ENCODE data around the gene TAT.
"Not testable (repeated sequence)": the region's sequence is repeated elsewhere in the genome, so short reads cannot be mapped to it uniquely, and the experiment has no call there.

The TAT gene

DNA sequence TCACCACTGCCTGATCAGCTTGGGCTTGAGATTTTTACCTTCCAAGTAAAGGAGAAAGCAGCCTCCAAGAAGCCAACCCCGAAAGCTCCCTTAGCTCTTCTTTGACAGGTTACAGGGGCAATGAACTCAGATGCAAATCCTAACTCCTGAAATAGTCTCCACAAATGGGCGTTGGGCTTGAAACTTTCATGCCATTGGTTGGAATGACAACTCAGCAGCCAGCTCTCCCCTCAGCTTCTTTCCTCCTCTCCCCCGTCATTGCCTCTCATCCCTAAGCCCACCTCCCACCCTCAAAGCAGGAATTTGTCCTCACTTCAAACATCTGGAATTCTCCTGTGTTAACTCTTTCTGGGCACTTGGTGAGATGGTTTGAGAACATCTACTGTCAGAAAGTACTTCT is at the start of gene TAT:
Gene TAT, minus strand, starts transcription at position 122 of the 400 bp plus-strand sequence. CDS start 677 bp downstream, outside the sequence.
- no peak for DNase-seq

DNA sequence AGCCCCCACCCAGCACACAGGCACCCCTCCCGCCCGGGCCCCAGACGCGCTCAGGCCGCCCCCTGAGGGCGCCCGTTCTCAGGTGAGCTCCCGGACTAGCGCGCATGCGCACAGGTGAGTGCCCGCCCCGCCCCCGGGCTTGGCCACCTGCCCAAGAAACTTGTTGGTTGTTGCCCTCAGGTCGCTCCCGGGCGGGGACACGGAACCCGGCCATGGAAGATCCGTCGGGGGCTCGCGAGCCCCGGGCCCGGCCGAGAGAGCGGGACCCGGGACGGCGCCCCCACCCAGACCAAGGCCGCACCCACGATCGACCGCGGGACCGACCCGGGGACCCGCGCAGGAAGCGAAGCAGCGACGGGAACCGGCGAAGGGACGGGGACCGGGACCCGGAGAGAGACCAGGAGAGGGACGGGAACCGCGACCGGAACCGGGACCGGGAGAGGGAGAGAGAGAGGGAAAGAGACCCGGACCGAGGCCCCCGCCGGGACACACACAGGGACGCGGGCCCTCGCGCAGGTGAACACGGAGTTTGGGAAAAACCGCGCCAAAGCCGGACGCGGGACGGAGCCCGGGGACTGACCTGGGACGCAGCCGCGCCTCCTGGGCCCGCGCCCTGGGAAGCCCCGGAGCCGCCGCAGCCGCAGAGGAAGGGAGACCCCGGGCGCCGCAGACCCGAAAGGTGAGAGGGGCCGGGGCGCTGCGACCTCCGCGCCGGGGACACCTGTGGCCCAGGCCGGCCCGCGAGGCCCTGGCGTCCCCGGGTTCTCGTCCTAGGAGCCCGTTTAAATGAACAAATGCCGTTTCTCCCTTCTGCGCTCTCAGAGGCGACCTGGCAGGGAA is 49.3 kb upstream of the TAT start, which contains the start of gene MARVELD3:
Gene MARVELD3, plus strand, starts transcription at position 167 of the 840 bp plus-strand sequence. Its CDS starts 46 bp downstream, at position 213.
- no peak for DNase-seq

DNA sequence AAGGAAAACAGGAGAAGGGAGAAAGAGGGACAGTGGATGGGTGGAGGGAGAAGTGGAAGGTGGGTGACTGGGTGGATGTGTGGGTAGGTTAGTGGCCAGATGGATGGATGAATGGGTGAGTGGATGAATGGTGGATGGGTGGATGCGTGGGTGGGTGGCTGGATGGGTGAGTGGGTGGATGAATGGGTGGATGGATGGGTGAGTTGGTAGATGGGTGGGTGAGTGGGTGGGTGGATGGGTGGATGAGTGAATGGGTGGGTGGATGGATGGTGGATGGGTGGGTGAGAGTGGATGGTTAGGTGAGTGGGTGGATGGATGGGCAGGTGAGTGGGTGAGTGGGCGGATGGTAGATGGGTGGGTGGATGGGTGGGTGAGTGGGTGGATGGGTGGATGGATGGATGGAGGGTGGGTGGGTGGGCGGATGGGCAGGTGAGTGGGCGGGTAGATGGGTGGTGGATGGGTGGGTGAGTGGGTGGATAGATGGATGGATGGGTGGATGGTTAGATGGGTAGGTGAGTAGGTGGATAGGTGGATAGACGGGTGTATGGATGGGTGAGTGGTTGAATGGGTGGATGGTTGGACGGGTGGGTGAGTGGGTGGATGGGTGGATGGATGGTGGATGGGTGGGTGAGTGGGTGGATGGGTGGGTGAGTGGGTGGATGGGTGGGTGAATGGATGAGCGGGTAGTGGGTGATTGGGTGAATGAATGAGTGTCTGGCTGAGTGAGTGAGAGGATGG is 48.4 kb upstream of the TAT start:
- DNase-seq: no peak

DNA sequence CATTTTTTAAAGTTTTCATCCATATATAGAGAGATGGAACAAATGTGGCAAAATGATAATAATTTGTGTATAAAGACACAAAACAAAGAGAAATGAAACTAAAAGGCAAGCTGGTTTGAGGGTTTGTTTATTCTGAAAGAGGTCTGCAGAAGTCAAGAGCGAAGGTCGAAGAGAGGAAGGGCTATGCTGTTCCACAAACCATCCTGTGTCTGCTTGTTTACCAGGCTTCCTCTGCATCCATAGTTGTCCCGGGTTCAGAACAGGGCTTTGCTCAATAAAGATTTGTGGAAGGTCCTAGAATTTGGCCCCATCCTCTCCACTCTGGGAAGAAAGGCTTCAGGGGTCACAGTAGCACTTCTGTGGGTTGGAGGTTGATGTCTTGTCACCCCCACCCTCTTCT is 46.7 kb upstream of the TAT start:
- no peak for DNase-seq

DNA sequence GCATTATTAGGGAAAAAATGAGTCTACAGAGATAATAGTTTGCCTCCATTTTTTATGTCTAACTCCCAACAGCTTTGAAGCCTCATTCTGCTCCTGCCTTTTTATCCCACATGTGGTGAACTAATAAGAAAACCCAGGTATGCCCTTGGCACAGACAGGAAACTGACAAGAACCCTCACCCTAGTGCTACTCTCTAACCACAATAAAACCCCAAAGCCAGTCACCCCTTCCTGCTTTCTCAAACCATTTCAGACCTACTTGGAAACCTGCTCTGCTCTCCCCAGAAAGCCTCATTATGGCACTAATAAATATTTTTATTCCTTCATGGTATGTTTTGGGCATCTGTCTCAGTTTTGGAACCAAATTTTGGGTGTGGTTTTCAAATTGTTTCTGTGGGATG is 45.2 kb upstream of the TAT start:
- DNase-seq: no peak

DNA sequence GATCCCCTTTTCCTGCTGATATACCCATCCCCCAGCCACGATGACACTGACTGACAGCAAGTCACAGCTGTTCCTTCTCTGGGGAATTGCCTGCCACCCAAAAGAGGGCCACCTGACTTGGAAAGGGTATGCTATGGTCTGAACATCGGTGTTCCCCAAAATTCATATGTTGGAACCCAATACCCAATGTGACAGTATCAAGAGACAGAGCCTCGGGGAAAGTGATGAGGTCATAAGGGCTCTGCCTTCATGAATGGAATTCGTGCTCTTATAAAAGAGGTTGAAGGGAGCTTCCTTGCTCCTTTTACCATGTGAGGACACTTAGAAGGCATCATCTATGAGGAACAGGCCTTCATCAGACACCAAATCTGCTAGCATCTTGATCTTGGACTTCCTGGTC is 41.5 kb upstream of the TAT start:
- no peak for DNase-seq

DNA sequence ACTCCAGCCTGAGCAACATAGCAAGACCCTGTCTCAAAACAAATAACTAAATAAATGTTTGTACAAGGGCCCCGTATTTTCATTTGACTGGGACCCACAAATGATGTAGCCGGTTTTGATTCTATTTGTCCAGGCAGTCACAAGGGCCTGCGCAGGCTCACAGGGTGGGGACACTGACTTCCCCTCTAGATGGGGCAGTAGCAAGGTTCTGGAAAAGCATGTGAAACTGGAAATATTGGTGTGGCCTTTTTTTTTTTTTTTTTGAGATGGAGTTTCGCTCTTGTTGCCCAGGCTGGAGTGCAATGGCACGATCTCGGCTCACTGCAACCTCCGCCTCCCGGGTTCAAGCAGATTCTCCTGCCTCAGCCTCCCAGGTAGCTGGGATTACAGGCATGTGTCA is 38.1 kb upstream of the TAT start:
- DNase-seq: not testable (repeated sequence)

DNA sequence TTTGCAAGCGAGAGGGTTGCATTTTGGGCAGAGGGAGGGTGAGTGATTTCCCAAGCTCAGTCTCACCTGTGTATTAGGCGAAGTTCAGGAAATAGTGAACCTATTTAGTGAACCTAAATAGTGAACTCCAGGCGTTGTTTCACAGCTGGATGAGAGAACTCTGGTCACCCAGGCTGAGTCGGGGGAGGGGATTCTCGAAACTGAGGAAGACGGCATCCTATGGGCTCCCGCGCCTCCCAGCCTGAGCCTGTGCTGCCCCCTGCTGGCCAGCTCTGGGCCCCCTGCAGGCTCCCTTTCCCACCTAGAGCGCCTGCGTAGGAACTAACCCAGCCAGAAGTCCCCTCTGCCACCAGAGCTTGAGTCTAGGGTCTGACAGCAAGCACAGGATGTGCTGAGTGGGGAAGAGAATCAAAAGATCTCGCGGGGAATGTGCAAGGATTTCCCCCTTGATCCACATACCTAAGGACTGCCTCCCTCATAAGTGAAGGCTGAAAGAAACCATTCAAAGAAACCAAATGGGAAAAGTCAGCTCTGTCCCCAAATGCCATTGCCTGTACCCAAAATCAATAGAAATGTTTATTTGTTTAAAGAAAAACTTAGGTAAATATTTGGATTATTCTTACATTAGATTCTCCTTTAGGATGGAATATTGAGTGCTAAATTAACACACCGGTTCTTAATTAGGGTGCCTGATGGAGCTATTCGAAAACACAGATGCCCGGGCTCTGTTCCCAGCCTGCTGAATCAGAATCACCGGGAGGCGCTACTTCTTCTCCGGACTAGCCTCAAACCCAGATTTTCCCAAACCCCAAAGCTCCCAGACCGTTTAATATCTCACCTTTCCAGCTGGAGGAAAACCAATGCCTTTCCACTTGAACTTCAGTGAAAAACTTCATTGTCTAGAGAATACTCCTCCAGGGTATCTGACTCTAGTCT is 34.3 kb upstream of the TAT start:
- DNase-seq: peak; percentile 54

DNA sequence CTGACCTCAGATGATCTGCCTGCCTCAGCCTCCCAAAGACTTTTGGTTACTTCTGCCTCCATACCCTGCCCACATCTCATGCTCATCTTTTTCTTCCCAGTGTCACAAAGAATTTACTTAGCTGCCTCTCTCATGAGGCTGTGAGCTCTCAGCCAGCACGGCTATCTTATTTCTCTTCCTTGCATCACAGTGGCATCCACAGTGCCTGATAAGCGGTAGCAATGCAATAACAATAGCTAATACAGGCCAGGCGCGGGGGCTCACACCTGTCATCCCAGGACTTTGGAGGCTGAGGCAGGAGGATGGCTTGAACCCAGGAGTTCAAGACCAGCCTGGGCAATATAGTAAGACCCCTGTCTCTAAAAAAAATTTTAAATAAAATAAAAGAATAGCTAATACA is 33.6 kb upstream of the TAT start:
- DNase-seq: no peak

DNA sequence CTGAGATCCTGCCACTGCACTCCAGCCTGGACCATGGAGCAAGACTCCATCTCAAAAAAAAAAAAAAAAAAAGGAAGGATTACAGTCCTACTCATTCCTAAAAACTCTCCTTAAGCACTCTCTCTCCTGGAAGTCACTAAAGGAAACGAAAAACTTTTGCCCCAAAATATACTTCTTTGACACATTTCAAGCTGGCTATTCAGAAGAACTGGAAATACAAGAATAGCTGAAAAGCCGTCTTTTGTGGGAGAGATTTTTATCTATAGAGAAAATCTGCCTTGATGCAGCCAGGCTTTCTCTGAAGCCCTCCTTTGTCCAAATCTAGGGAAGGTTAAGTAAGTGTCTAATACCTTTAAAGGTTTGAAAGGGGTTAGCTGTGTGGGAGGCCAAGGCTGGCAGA is 32.2 kb upstream of the TAT start:
- no peak for DNase-seq

DNA sequence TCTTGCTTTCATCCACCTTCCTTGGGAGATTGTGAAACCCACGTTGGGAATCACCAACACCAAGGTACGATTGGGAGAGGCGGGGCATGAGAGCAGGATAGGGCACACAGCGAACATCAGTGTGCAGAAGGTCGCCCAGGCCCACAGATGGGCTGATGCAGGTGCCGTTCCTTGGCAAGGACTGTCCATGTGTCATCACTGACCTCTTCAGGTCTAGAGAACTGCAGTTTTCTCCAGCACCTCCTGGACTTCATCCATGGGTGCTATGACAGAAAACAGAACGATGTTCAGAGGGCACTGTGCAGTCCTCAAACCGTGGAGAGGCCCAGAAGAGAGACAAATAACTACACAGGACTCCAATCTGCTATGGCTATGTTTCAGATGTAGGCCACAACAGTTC is 23.9 kb upstream of the TAT start:
- DNase-seq: no peak

DNA sequence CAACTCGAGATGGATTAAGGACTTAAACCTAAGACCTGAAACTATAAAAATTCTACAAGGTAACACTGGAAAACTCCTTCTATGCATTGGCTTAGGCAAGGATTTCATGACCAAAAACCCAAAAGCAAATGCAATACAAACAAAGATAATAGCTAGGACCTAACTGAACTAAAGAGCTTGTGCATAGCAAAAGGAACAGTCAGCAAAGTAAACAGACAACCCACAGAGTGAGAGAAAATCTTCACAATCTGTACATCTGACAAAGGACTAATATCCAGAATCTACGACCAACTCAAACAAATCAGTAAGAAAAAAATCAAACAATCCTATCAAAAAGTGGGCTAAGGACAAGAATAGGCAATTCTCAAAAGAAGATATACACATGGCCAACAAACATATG is 21.5 kb upstream of the TAT start:
- DNase-seq: not testable (repeated sequence)

DNA sequence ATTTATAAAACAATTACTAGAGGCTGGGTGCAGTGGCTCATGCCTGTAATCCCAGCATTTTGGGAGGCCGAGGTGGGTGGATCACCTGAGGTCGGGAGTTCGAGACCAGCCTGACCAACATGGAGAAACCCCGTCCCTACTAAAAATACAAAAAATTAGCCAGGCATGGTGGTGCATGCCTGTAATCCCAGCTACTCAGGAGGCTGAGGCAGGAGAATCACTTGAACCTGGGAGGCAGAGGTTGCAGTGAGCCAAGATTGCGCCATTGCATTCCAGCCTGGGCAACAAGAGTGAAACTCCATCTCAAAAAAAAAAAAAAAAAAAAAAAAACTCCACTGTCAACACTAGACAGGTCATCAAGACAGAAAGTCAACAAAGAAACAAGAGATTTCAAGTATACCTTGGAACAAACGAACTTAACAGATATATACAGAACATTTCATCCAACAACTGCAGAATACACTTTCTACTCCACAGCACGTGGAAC is 18.5 kb upstream of the TAT start:
- DNase-seq: not testable (repeated sequence)

DNA sequence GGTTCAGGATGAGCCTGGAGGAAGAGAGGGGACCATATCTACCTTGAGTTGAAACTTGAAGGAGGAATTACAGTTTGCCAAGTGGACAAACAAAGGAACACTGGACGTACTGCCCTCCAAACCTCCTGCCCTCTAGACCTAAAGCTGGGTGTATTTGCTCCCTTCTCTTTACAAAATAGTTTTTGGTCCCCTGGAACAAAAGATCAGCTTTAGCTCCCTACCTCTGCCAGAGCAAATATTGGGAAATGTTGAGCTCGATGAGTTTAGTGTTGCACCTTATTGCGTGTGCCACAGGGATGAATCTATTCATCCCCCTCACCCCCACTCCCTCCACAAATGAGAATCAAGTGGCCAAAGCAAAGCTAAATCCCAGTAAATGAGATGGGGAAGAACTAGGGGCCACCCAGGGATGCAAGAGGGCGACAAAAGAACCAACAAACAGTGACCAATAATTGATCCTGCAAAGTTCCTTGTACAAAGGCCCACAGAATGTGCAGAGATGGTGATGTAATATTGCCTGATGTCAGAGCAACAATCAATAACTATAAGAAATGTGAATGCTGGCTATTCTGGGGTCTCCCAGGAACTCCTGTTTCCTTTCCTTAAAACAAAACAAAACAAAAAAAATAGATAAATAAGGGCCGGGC is 17.2 kb upstream of the TAT start:
- DNase-seq: no peak

DNA sequence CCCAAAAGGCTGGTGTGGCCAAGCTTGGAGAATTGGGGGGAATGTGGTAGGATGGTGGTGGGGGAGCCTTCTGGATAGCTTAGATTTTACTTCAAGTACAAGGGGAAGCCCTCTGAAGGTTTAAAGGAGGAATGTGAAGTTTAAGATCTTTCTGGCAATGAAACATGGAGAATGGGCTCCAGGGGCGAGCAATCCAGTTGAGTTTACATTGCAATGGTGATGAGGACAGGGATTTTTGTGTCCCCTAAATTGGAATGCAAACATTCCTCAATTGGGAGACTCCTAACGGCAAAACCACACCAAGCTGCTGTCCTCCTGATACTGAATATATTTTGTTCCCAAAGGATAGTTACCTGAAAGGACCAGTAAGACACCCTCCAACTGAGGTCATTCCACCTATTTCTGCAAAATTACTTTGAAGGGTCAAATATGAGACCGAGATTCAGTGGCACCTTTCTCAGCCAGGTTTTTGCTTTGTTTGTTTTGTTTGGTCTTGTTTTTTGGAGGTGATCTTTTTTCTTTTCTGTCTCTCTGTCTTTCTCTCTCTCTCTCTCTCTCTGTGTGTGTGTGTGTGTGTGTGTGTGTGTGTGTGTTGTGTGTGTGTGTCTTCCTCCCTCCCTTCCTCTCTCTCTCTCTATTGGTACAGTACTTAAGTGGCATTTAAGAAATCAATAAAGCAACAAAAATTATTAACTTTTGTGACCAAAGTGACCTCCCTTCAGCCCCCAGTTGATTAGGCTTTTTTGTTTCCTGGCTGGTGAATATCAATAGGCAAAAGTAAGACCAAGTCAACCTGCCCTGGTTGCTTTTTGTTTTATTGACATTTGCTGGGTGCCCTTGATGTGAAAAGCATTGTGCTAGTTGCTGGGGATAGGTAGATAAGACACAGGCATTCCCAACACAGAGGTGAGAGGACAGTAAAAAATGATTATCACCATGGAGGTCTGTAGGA is 16.4 kb upstream of the TAT start:
- DNase-seq: no peak

DNA sequence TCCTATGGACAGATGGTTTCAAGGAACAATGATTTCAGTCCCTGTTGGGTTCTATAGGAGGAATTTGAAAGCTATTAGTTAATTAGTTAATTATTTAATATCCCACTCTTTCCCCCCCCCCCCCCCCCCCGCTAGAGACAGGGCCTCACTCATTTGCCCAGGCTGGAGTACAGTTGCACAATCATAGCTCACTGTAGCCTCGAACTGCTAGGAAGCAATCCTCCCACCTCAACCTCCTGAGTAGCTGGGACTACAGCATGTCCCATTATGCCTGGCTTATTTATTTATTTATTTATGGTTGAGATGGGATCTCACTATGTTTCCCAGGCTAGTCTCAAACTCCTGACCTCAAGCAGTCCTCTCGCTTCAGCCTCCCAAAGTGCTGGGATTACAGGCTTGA is 15.0 kb upstream of the TAT start:
- DNase-seq: no peak

DNA sequence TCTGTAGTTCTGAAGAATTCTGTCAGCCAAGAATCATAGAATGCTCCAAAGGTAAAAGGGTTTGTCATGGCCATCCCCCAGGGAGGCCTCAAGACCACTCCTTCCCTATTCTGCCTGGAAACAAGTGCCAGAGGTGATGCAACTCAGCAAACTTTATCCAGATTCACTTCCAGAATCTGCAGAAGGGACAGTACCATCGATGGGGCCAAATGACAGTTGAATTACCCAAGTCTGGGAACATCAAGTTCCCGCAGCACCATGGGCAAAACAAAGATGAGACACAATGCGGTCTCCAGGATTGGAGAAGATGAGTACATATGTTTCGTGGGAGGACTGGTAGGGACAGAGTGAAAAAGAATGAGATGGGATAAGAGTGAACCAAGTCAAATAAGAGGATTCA is 13.7 kb upstream of the TAT start:
- DNase-seq: no peak

DNA sequence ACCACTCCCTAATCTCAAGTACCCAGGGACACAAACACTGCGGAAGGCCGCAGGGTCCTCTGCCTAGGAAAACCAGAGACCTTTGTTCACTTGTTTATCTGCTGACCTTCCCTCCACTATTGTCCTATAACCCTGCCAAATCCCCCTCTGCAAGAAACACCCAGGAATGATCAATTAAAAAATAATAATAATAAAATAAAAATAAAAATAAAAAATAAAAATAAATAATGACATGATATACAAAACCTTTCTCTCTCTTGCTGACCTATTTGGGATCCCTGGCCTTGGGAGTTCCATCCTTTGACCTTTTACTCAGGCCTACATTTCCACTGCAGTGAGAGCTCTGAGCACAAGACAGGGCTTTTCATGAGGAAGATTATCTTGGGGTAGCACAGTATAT is 13.2 kb upstream of the TAT start:
- not testable (repeated sequence) for DNase-seq

DNA sequence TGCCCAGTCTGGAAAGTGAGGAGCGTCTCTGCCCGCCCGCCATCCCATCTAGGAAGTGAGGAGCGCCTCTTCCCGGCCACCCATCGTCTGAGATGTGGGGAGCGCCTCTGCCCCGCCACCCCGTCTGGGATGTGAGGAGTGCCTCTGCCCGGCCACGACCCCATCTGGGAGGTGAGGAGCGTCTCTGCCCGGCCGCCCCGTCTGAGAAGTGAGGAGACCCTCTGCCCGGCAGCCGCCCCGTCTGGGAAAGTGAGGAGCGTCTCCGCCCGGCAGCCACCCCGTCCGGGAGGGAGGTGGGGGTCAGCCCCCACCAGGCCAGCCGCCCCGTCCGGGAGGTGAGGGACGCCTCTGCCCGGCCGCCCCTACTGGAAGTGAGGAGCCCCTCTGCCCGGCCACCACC is 12.4 kb upstream of the TAT start:
- DNase-seq: not testable (repeated sequence)

DNA sequence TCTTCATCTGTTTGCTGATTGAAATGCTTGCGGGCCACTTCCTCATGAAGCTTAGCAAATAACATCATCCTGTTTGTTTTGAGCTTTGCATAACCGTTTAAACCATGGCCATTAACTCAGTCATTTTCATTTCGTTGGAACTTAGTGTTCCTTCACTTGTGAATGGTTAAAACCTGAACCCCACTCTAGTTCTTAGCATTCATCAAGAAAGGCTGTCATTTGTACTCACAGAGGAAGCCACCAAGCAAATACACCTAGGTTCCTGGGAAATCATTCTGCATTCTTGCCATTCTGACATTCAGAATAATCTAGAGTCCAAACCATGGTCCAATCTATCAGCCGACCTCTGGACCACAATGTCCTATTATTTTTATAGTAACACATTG is 8.4 kb upstream of the TAT start:
- no peak for DNase-seq
